K562 (cell line): Measurements from ENCODE around the gene PRKAR1B. TPM values are rescaled to one million over a fixed set of nuclear protein-coding genes. Genes with fewer than 3 reads are reported as not detected.

Experiments used
- ARID1B ChIP-seq: fragments of 450-650 bp; IDR thresholded peaks from 2 replicates; pipeline ENCODE4 v1.6.1; 2016; ENCODE audit warnings: antibody characterized with exemption, mild to moderate bottlenecking, inconsistent platforms
- ELF1 ChIP-seq: fragments of 200-800 bp; sonication (Bioruptor generic); IDR thresholded peaks from 2 replicates; pipeline ENCODE4 v1.6.1; 2016; ENCODE audit warnings: missing genetic modification characterization, missing compliant biosample characterization
- HDAC1 ChIP-seq, 2 experiments: fragments of 450-650 bp; IDR thresholded peaks; 2 replicates each; pipeline ENCODE4 v1.6.1; 2016 to 2017; ENCODE audit warnings: inconsistent platforms in 1 of 2, mild to moderate bottlenecking in 1 of 2, moderate library complexity in 1 of 2
- LARP7 ChIP-seq: fragments of 450-650 bp; IDR thresholded peaks from 2 replicates; pipeline ENCODE4 v1.6.1; 2016
- MEF2D ChIP-seq: conservative IDR thresholded peaks from 2 replicates; pipeline ENCODE4 v1.6.1; 2016; ENCODE audit warnings: low read depth, missing genetic modification characterization, missing compliant biosample characterization
- NFIX ChIP-seq: fragments of 250-450 bp; sonication (Bioruptor Pico); IDR thresholded peaks from 2 replicates; pipeline ENCODE4 v1.4.0; 2020; ENCODE audit warnings: low read depth, mild to moderate bottlenecking, moderate library complexity
- NRF1 ChIP-seq, 2 experiments: fragments of 450-650 bp; IDR thresholded peaks in 1 of 2; conservative IDR thresholded peaks in 1 of 2; 2 replicates each; pipeline ENCODE4 v1.6.1; 2014; ENCODE audit warnings: mild to moderate bottlenecking in 2 of 2
- RHOXF2B ChIP-seq: fragments of 250-450 bp; sonication (Bioruptor Pico); conservative IDR thresholded peaks from 2 replicates; pipeline ENCODE4 v1.5.1; 2021
- SMC3 ChIP-seq: conservative IDR thresholded peaks from 2 replicates; pipeline ENCODE4 v1.6.1; 2011; ENCODE audit warnings: low read depth, low read length, improper control_type of control experiment; ENCODE audit not compliant: insufficient read depth
- TSHZ1 ChIP-seq: fragments of 250-450 bp; sonication (Bioruptor Pico); IDR thresholded peaks from 2 replicates; pipeline ENCODE4 v1.4.0; 2020; ENCODE audit warnings: mild to moderate bottlenecking, moderate library complexity
- ZBTB5 ChIP-seq: fragments of 450-650 bp; IDR thresholded peaks from 2 replicates; pipeline ENCODE4 v1.6.1; 2017; ENCODE audit warnings: antibody characterized with exemption
- ZNF347 ChIP-seq: fragments of 450-650 bp; formaldehyde crosslinking; IDR thresholded peaks from 2 replicates; pipeline ENCODE4 v1.4.0; 2020; ENCODE audit warnings: low read depth, mild to moderate bottlenecking, moderate library complexity
- polyA plus RNA-seq, 8 experiments: library from polyadenylated mRNA; depleted of rRNA in 4 of 8; stranded (reverse) in 5 of 8; unstranded in 3 of 8; fragments of >200 nt; fragmentation: Nextera tagmentation in 2 of 8; fragmentation: Illumina TruSeq in 1 of 8; extraction: Ambion mirVana in 2 of 8; extraction: Trizol in 1 of 8; gene quantifications; 2 replicates each; pipeline versions ENCODE4 v1.2.1 to v1.2.3, GENCODE V29; 2011 to 2014; ENCODE audit warnings: inconsistent platforms in 1 of 8, missing spikeins in 1 of 8
- total RNA-seq, 7 experiments: library from RNA; depleted of rRNA in 6 of 7; stranded (reverse); fragments of >200 nt in 6 of 7; fragmentation: Illumina TruSeq in 2 of 7; extraction: Trizol in 2 of 7; gene quantifications; 2 replicates each; pipeline versions ENCODE4 v1.2.1 to v1.2.3, GENCODE V29; 2011 to 2021; ENCODE audit warnings: low replicate concordance in 1 of 7
- TF ChIP-seq, protein P1 (sequence below): fragments of 450-650 bp; IDR thresholded peaks from 2 replicates; pipeline ENCODE4 v1.6.1; 2017; ENCODE audit warnings: antibody characterized with exemption, mild to moderate bottlenecking
- TF ChIP-seq, protein P2 (sequence below), 2 experiments: IDR thresholded peaks; 2 replicates each; pipeline ENCODE4 v1.6.1; 2012; ENCODE audit warnings: improper control_type of control experiment in 2 of 2, low read depth in 2 of 2, low read length in 2 of 2, borderline replicate concordance in 1 of 2

PRKAR1B gene
- total and polyA plus RNA-seq, 9 of the 15 experiments (the other 6 are each of a cell fraction or from before 2014, with no cell fraction given) = 0.99 to 30.5 (median 12.7) TPM

DNA sequence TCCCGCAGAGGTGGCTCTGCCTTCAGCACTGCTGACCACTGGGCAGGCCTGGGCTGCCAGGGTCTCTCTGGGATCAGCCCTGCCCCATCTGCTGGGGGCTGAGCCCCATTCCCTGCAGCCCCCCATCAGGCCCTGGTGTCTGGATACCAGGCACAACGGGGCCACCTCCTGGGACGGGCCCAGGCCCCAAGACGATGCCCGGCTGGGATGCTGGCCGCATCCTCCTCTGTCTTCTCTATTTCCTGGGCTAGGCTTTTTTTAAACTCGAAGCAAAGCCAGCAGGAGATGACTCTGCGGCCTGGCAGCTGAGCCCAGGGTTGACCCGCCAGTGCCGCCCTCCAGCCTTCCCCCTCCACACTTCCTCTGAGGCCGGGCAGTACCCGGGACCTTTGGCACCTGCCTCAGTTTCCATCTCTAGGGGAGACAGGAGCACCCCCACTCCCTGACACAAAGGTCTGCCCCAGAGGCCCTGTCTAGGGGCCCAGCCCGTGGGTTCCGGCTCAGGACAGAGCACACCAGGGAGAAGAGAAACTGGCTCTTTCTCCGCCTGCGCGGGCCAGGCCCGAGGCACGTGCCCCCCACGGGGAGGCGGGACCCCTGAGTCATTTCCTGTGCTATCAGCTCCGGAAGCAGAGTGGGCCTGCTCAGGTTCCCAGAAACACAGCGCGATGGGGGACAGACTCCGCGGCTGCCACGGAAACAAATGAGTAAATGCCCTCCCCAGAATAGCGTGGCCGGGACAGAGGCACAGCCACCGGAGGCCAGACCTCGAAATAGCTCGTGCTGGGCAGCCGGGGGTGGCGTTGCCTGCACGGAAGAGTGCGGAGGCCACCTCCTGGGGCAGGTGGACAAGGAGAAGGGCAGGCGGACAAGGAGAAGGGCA is 122.8 kb downstream of the PRKAR1B start (continued):
- TF ChIP-seq, protein P1, sequence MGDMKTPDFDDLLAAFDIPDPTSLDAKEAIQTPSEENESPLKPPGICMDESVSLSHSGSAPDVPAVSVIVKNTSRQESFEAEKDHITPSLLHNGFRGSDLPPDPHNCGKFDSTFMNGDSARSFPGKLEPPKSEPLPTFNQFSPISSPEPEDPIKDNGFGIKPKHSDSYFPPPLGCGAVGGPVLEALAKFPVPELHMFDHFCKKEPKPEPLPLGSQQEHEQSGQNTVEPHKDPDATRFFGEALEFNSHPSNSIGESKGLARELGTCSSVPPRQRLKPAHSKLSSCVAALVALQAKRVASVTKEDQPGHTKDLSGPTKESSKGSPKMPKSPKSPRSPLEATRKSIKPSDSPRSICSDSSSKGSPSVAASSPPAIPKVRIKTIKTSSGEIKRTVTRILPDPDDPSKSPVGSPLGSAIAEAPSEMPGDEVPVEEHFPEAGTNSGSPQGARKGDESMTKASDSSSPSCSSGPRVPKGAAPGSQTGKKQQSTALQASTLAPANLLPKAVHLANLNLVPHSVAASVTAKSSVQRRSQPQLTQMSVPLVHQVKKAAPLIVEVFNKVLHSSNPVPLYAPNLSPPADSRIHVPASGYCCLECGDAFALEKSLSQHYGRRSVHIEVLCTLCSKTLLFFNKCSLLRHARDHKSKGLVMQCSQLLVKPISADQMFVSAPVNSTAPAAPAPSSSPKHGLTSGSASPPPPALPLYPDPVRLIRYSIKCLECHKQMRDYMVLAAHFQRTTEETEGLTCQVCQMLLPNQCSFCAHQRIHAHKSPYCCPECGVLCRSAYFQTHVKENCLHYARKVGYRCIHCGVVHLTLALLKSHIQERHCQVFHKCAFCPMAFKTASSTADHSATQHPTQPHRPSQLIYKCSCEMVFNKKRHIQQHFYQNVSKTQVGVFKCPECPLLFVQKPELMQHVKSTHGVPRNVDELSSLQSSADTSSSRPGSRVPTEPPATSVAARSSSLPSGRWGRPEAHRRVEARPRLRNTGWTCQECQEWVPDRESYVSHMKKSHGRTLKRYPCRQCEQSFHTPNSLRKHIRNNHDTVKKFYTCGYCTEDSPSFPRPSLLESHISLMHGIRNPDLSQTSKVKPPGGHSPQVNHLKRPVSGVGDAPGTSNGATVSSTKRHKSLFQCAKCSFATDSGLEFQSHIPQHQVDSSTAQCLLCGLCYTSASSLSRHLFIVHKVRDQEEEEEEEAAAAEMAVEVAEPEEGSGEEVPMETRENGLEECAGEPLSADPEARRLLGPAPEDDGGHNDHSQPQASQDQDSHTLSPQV = peak; percentile 99
- TF ChIP-seq ARID1B (peak; percentile 73), LARP7 (0 out of 2 replicates have a peak, but pooled peaks have one; percentile 18), NRF1 (conservative IDR thresholded peaks at IDR 0.05 in 1 of 2, IDR thresholded peaks at IDR 0.05 in 1 of 2) (peak; percentile 89 to 90), RHOXF2B (CRISPR knock-in tag) (no peak), ZBTB5 (no peak), MEF2D (peak; percentile 14; the same call in 1 of the 2 replicates), ELF1 (tag) (peak; percentile 79), SMC3 (no peak), TSHZ1 (CRISPR knock-in tag) (peak; percentile 37), HDAC1 (IDR thresholded peaks at IDR 0.05) (no peak; a peak in 1 of 4 replicates), NFIX (CRISPR knock-in tag) (no peak), ZNF347 (no peak)
- TF ChIP-seq, protein P2, sequence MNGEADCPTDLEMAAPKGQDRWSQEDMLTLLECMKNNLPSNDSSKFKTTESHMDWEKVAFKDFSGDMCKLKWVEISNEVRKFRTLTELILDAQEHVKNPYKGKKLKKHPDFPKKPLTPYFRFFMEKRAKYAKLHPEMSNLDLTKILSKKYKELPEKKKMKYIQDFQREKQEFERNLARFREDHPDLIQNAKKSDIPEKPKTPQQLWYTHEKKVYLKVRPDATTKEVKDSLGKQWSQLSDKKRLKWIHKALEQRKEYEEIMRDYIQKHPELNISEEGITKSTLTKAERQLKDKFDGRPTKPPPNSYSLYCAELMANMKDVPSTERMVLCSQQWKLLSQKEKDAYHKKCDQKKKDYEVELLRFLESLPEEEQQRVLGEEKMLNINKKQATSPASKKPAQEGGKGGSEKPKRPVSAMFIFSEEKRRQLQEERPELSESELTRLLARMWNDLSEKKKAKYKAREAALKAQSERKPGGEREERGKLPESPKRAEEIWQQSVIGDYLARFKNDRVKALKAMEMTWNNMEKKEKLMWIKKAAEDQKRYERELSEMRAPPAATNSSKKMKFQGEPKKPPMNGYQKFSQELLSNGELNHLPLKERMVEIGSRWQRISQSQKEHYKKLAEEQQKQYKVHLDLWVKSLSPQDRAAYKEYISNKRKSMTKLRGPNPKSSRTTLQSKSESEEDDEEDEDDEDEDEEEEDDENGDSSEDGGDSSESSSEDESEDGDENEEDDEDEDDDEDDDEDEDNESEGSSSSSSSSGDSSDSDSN (IDR thresholded peaks at IDR 0.05; ENCODE audit: borderline replicate concordance in 1 of 2, low read depth in 2 of 2, low read length in 2 of 2) = peak in 1 of 2 experiments; percentile 35; a peak in 1 of 4 replicates
